ENCODE data around the gene NUDC. TPM values are rescaled to one million over a fixed set of nuclear protein-coding genes. Genes with fewer than 3 reads are reported as not detected.
A peak's percentile ranks its signal among the peaks of the same experiment; 100 is the strongest.

Gene NUDC
- total and polyA plus RNA-seq, 9 of the 15 experiments (the other 6 are each of a cell fraction or from before 2014, with no cell fraction given) = 9.8 to 234 (median 149) TPM

DNA sequence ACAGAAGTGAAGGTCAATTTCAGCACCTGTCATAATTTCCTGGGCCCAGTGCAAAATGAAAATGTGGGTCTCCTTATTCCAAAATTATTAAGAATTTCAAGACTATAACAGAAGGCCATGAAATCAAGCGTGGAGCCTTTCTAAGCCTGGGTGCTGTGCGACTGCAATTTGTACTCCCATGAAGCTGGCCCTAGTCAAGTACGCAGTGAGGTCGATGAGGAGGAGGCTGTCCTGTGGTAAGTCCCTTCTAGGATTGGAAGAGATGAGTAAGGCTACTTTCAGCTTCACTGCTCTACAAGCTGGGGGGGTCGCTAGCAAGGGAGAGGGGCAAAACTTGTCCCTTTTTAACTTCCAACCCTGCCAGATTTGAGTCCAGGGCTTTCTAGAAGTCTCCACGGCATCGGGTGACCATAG lies 410 bp upstream of the NUDC start (continued):
- TF ChIP-seq, protein P1, sequence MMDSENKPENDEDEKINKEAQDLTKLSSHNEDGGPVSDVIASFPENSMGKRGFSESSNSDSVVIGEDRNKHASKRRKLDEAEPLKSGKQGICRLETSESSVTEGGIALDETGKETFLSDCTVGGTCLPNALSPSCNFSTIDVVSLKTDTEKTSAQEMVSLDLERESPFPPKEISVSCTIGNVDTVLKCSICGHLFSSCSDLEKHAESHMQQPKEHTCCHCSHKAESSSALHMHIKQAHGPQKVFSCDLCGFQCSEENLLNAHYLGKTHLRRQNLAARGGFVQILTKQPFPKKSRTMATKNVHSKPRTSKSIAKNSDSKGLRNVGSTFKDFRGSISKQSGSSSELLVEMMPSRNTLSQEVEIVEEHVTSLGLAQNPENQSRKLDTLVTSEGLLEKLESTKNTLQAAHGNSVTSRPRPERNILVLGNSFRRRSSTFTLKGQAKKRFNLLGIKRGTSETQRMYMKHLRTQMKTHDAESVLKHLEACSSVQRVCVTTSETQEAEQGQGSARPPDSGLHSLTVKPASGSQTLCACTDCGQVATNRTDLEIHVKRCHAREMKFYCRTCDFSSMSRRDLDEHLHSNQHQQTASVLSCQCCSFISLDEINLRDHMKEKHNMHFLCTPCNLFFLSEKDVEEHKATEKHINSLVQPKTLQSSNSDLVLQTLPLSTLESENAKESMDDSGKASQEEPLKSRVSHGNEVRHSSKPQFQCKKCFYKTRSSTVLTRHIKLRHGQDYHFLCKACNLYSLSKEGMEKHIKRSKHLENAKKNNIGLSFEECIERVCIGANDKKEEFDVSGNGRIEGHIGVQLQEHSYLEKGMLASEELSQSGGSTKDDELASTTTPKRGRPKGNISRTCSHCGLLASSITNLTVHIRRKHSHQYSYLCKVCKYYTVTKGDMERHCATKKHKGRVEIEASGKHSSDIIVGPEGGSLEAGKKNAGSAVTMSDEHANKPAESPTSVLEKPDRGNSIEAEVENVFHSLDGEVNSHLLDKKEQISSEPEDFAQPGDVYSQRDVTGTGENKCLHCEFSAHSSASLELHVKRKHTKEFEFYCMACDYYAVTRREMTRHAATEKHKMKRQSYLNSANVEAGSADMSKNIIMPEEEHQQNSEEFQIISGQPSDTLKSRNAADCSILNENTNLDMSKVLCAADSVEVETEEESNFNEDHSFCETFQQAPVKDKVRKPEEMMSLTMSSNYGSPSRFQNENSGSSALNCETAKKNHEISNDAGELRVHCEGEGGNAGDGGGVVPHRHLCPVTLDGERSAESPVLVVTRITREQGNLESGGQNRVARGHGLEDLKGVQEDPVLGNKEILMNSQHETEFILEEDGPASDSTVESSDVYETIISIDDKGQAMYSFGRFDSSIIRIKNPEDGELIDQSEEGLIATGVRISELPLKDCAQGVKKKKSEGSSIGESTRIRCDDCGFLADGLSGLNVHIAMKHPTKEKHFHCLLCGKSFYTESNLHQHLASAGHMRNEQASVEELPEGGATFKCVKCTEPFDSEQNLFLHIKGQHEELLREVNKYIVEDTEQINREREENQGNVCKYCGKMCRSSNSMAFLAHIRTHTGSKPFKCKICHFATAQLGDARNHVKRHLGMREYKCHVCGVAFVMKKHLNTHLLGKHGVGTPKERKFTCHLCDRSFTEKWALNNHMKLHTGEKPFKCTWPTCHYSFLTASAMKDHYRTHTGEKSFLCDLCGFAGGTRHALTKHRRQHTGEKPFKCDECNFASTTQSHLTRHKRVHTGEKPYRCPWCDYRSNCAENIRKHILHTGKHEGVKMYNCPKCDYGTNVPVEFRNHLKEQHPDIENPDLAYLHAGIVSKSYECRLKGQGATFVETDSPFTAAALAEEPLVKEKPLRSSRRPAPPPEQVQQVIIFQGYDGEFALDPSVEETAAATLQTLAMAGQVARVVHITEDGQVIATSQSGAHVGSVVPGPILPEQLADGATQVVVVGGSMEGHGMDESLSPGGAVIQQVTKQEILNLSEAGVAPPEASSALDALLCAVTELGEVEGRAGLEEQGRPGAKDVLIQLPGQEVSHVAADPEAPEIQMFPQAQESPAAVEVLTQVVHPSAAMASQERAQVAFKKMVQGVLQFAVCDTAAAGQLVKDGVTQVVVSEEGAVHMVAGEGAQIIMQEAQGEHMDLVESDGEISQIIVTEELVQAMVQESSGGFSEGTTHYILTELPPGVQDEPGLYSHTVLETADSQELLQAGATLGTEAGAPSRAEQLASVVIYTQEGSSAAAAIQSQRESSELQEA (IDR thresholded peaks at IDR 0.05; ENCODE audit: low read depth) = no peak
- TF ChIP-seq RBM39 (optimal IDR thresholded peaks at IDR 0.05; ENCODE audit: low read depth, low read length) (no peak), ZNF431 (CRISPR knock-in tag; IDR thresholded peaks at IDR 0.05) (no peak), TRIM28 (IDR thresholded peaks at IDR 0.05) (no peak), ZNF639 (CRISPR knock-in tag; conservative IDR thresholded peaks at IDR 0.05 in 1 of 2, IDR thresholded peaks at IDR 0.05 in 1 of 2) (no peak), PHB2 (IDR thresholded peaks at IDR 0.05; ENCODE audit: low read depth) (no peak), ELF2 (CRISPR knock-in tag; IDR thresholded peaks at IDR 0.05) (no peak), ZNF253 (CRISPR knock-in tag; conservative IDR thresholded peaks at IDR 0.05) (no peak), KDM2B (CRISPR knock-in tag; IDR thresholded peaks at IDR 0.05) (no peak), SIN3B (IDR thresholded peaks at IDR 0.05; ENCODE audit: low read depth) (no peak), HOMEZ (CRISPR knock-in tag; IDR thresholded peaks at IDR 0.05) (peak; percentile 13; the same call in 1 of the 2 replicates), NFRKB (IDR thresholded peaks at IDR 0.05; ENCODE audit: low read depth) (no peak)
- TF ChIP-seq, protein P2, sequence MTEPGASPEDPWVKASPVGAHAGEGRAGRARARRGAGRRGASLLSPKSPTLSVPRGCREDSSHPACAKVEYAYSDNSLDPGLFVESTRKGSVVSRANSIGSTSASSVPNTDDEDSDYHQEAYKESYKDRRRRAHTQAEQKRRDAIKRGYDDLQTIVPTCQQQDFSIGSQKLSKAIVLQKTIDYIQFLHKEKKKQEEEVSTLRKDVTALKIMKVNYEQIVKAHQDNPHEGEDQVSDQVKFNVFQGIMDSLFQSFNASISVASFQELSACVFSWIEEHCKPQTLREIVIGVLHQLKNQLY (CRISPR knock-in tag; conservative IDR thresholded peaks at IDR 0.05) = no peak
- TF ChIP-seq, protein P3, sequence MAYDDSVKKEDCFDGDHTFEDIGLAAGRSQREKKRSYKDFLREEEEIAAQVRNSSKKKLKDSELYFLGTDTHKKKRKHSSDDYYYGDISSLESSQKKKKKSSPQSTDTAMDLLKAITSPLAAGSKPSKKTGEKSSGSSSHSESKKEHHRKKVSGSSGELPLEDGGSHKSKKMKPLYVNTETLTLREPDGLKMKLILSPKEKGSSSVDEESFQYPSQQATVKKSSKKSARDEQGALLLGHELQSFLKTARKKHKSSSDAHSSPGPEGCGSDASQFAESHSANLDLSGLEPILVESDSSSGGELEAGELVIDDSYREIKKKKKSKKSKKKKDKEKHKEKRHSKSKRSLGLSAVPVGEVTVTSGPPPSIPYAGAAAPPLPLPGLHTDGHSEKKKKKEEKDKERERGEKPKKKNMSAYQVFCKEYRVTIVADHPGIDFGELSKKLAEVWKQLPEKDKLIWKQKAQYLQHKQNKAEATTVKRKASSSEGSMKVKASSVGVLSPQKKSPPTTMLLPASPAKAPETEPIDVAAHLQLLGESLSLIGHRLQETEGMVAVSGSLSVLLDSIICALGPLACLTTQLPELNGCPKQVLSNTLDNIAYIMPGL (CRISPR knock-in tag; IDR thresholded peaks at IDR 0.05) = 0 out of 2 replicates have a peak, but pooled peaks have one; percentile 4
